B cell (primary cell): ENCODE data around the gene TTC39B. TPM values are rescaled to one million over a fixed set of nuclear protein-coding genes. Genes with fewer than 3 reads are reported as not detected.

ENCODE experiments used
- ATAC-seq: fragments of 200-7000 bp; cut with Tn5 transposase; one replicate; pipeline ENCODE4 v1.10.0; 2021; ENCODE audit warnings: low read depth, mild to moderate bottlenecking, moderate number of reproducible peaks, moderate library complexity
- CTCF ChIA-PET: fragments of 350-600 bp; sonication (Branson Sonifier 250); formaldehyde crosslinking; loops from one replicate; lab custom pipeline; 2021; ENCODE audit warnings: antibody characterized with exemption, inconsistent platforms; lab: Charles Lee
- POLR2A ChIA-PET: fragments of 350-600 bp; sonication (Branson Sonifier 250); formaldehyde crosslinking; loops from one replicate; lab custom pipeline; 2021; ENCODE audit warnings: antibody characterized with exemption; lab: Charles Lee
- DNase-seq: peaks from one replicate; pipeline ENCODE4 v3.0.0; 2013
- H2AFZ ChIP-seq: 2 replicates; pipeline ENCODE4 v1.6.1; 2012; ENCODE audit warnings: mild to moderate bottlenecking, low read depth, low read length; ENCODE audit not compliant: insufficient read depth, poor library complexity, severe bottlenecking
- H3K27ac ChIP-seq, 2 donors: 1 replicate in 1 of 2; 2 replicates in 1 of 2; pipeline ENCODE4 v1.5.1; 2012 to 2013; ENCODE audit warnings: low read length in 2 of 2, mild to moderate bottlenecking in 2 of 2, moderate library complexity in 1 of 2
- H3K27me3 ChIP-seq, 4 experiments: fragments of 200-600 bp in 1 of 4; sonication (generic) in 1 of 4; replicated peaks in 1 of 4; 1 replicate in 2 of 4; 2 replicates in 2 of 4; pipeline versions ENCODE4 v1.6.1 to v1.7.0; 2013 to 2016; ENCODE audit warnings: low read length in 3 of 4, mild to moderate bottlenecking in 2 of 4, mixed read lengths in 1 of 4, moderate library complexity in 1 of 4; ENCODE audit not compliant: insufficient read depth in 4 of 4, control insufficient read depth in 3 of 4; ENCODE audit errors: control extremely low read depth in 1 of 4
- H3K36me3 ChIP-seq, 2 experiments: replicated peaks in 1 of 2; 1 replicate in 1 of 2; 2 replicates in 1 of 2; pipeline versions ENCODE4 v1.6.1 to v1.7.1; 2013; ENCODE audit warnings: low read length in 1 of 2; ENCODE audit not compliant: insufficient read depth in 2 of 2, control insufficient read depth in 1 of 2; ENCODE audit errors: control extremely low read depth in 1 of 2, extremely low read depth in 1 of 2
- H3K4me1 ChIP-seq, 2 donors: fragments of 200-600 bp in 1 of 2; sonication (generic) in 1 of 2; 1 replicate in 1 of 2; 2 replicates in 1 of 2; pipeline versions ENCODE4 v1.5.1 to v1.6.1; 2013 to 2017; ENCODE audit warnings: low read length in 2 of 2; ENCODE audit not compliant: control insufficient read depth in 2 of 2, insufficient read depth in 2 of 2
- H3K4me2 ChIP-seq: replicated peaks from 2 replicates; pipeline ENCODE3; 2012; ENCODE audit warnings: mild to moderate bottlenecking, low read depth, low read length; ENCODE audit not compliant: poor library complexity, severe bottlenecking
- H3K4me3 ChIP-seq, 5 experiments: fragments of 200-600 bp in 1 of 5; sonication (generic) in 1 of 5; 1 replicate in 3 of 5; 2 replicates in 2 of 5; pipeline versions ENCODE4 v1.5.1 to v1.7.0; 2011 to 2016; ENCODE audit warnings: low read length in 4 of 5, mild to moderate bottlenecking in 4 of 5, low read depth in 2 of 5, control low read depth in 1 of 5, moderate library complexity in 1 of 5; ENCODE audit not compliant: insufficient read depth in 1 of 5; ENCODE audit errors: control extremely low read depth in 1 of 5, extremely low read depth in 1 of 5
- H3K79me2 ChIP-seq: fragments of 200-600 bp; sonication (generic); one replicate; pipeline ENCODE4 v1.6.0; 2016; ENCODE audit warnings: low read length; ENCODE audit not compliant: control insufficient read depth, insufficient read depth
- H3K9ac ChIP-seq: fragments of 200-600 bp; sonication (generic); 2 replicates; pipeline ENCODE4 v1.6.1; 2017; ENCODE audit warnings: mild to moderate bottlenecking, low read length, moderate library complexity
- H3K9me3 ChIP-seq, 3 donors: one replicate each; pipeline versions ENCODE4 v1.6.1 to v1.7.1; 2013; ENCODE audit warnings: low read length in 2 of 3; ENCODE audit not compliant: control insufficient read depth in 2 of 3, insufficient read depth in 1 of 3; ENCODE audit errors: control extremely low read depth in 1 of 3
- H4K20me1 ChIP-seq: 2 replicates; pipeline ENCODE4 v1.6.0; 2012; ENCODE audit warnings: mild to moderate bottlenecking, low read length; ENCODE audit not compliant: insufficient read depth, control insufficient read depth, poor library complexity, severe bottlenecking
- H3K27ac Mint-ChIP-seq: one replicate; pipeline ENCODE4 v1.8.0; 2021; ENCODE audit warnings: mixed read lengths
- H3K27me3 Mint-ChIP-seq: one replicate; pipeline ENCODE4 v1.8.0; 2021; ENCODE audit warnings: mixed read lengths
- H3K4me1 Mint-ChIP-seq: one replicate; pipeline ENCODE4 v1.8.0; 2021; ENCODE audit warnings: mixed read lengths
- H3K4me3 Mint-ChIP-seq: one replicate; pipeline ENCODE4 v1.8.0; 2021; ENCODE audit warnings: mixed read lengths
- H3K9me3 Mint-ChIP-seq: one replicate; pipeline ENCODE4 v1.8.0; 2022; ENCODE audit warnings: mixed read lengths; ENCODE audit not compliant: insufficient read depth
- EZH2 ChIP-seq: IDR thresholded peaks from 2 replicates; pipeline ENCODE4 v1.6.1; 2012; ENCODE audit warnings: borderline replicate concordance, low read depth, mild to moderate bottlenecking, moderate library complexity, low read length; ENCODE audit not compliant: insufficient read depth, poor library complexity, severe bottlenecking
- WGBS: methylation state at CpG from one replicate; pipeline ENCODE4 v1.1.5; 2013; ENCODE audit warnings: missing lambda C conversion rate; ENCODE audit not compliant: insufficient coverage; 5-methylcytosine and 5-hydroxymethylcytosine counted together
- intact Hi-C: fragments of 100-400 bp; cut with micrococcal nuclease; formaldehyde crosslinking; loops from one replicate; pipeline ENCODE4 v1.10.0; 2022
- polyA plus RNA-seq: library from polyadenylated mRNA; depleted of rRNA; stranded (reverse); fragments of >200 nt; gene quantifications from 2 replicates; pipeline ENCODE4 v1.2.3, GENCODE V29; 2012
- total RNA-seq, 2 donors: library from RNA; stranded (reverse); fragments of 120-200 nt in 1 of 2; gene quantifications; 1 replicate in 1 of 2; 2 replicates in 1 of 2; pipeline versions ENCODE4 v1.2.3 to v1.2.4, GENCODE V29; 2013 to 2022
- TF ChIP-seq, protein P1 (sequence below): fragments of 200-600 bp; IDR thresholded peaks from one replicate; pipeline ENCODE4 v1.8.0; 2022; ENCODE audit warnings: antibody characterized with exemption, mild to moderate bottlenecking

TTC39B gene
- total and polyA plus RNA-seq, 2 donors (not counting 1 experiment from before 2014, with no cell fraction given): 2.0 to 3.6 TPM

DNA sequence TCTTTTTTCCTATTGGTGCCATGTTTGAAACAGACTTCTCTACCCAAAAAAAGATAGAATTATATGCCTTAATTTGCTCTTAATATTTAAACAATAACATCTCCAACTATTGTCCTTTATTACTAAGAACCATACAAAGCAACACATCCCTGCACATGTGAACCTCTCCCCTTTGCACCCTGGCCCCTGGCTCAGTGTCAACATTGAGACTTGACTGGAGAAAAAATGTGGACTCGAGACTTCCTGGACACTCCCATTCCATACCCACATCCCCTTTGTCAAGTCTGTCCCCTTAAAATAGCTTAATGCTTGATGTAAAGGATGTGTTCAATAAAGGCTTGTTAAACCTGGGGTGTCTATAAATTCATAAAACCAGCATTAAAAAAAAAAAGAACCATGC, 53.2 kb downstream of the TTC39B start:
- Histone ChIP-seq H3K4me3 (no peak overlapping the region), H3K4me2 (no peak overlapping the region), H2AFZ (no peak overlapping the region), H3K79me2 (no peaks in the 10 kb centered on the region), H3K36me3 (no peaks in the 10 kb centered on the region), H3K27me3 (no peaks in the 10 kb centered on the region), H3K27ac (no peak overlapping the region), H3K9me3 (no peaks in the 10 kb centered on the region), H3K9ac (no peak overlapping the region), H4K20me1 (no peaks in the 10 kb centered on the region), H3K4me1 (no peaks in the 10 kb centered on the region)
- no peaks in the 10 kb centered on the region for H3K9me3 Mint-ChIP-seq
- DNase-seq: no peak
- intact Hi-C loops: no loop called here
- CTCF ChIA-PET: no interaction called here
- H3K27me3 Mint-ChIP-seq: no peaks in the 10 kb centered on the region
- no peak for TF ChIP-seq EZH2
- TF ChIP-seq, protein P1, sequence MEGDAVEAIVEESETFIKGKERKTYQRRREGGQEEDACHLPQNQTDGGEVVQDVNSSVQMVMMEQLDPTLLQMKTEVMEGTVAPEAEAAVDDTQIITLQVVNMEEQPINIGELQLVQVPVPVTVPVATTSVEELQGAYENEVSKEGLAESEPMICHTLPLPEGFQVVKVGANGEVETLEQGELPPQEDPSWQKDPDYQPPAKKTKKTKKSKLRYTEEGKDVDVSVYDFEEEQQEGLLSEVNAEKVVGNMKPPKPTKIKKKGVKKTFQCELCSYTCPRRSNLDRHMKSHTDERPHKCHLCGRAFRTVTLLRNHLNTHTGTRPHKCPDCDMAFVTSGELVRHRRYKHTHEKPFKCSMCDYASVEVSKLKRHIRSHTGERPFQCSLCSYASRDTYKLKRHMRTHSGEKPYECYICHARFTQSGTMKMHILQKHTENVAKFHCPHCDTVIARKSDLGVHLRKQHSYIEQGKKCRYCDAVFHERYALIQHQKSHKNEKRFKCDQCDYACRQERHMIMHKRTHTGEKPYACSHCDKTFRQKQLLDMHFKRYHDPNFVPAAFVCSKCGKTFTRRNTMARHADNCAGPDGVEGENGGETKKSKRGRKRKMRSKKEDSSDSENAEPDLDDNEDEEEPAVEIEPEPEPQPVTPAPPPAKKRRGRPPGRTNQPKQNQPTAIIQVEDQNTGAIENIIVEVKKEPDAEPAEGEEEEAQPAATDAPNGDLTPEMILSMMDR: no peak
- no peaks in the 10 kb centered on the region for H3K4me1 Mint-ChIP-seq
- POLR2A ChIA-PET: no interaction called here
- H3K4me3 Mint-ChIP-seq: no peak overlapping the region
- WGBS: no CpG with 5 or more reads among the region's 1 CpG
- ATAC-seq: no peak
- H3K27ac Mint-ChIP-seq: no peak overlapping the region

DNA sequence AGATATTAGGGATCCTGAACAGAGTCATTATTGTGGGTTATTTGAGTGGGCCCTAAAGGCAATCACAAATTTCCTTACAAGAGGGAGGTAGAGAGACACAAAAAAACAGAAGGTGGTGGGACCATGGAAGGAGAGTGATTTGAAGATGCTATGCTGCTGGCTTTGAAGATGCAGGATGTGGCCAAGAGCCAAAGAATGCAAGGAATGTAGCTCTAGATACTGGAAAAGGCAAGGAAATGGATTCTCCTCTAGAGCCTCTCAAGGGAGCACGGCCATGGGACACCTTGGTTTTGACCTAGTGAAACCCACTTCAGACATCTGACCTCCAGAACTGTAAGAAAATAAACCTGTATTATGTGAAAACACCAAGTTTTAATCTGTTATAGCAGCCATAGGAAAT, 53.8 kb downstream of the TTC39B start:
- Histone ChIP-seq H3K27me3 (no peaks in the 10 kb centered on the region), H3K4me1 (no peaks in the 10 kb centered on the region), H3K9me3 (no peaks in the 10 kb centered on the region), H3K36me3 (no peaks in the 10 kb centered on the region), H3K4me3 (no peak overlapping the region), H3K9ac (no peak overlapping the region), H2AFZ (no peak overlapping the region), H3K27ac (no peak overlapping the region), H3K79me2 (no peaks in the 10 kb centered on the region), H4K20me1 (no peaks in the 10 kb centered on the region), H3K4me2 (no peak overlapping the region)
- Mint-ChIP-seq H3K27ac (no peak overlapping the region), H3K4me1 (no peaks in the 10 kb centered on the region), H3K9me3 (no peaks in the 10 kb centered on the region), H3K4me3 (no peak overlapping the region), H3K27me3 (no peaks in the 10 kb centered on the region)
- WGBS: no CpG with 5 or more reads among the region's 1 CpG
- no peak for DNase-seq
- TF ChIP-seq, protein P1: no peak
- no peak for TF ChIP-seq EZH2
- POLR2A ChIA-PET: no interaction called here
- ATAC-seq: no peak
- intact Hi-C loops: no loop called here
- CTCF ChIA-PET: no interaction called here
